ENCODE results near the gene SLC39A9.

DNA sequence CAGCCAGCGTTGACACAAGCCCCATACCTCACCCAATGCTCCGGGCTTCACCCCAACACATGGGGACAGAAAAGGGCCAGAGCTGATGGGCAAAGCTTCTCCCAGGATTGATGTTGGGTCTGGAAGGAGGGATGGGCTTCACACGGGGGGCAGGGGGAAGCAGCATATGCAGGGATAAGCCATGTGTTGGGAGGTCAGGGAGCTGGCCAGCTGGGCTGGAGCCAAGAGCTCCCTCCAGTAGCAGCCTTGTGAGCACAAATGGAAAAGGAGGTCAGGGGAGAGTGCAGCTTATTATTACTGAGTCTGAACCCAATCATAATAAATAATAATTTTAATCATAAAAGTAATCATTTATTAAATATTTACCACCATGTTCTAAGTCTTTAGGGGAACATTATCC is 95.3 kb downstream of the SLC39A9 start:
- no peak for TF ChIP-seq EZH2phosphoT487 (IDR thresholded peaks at IDR 0.05; ENCODE audit: insufficient read depth, low read depth)
- TF ChIP-seq EZH2 (IDR thresholded peaks at IDR 0.05; ENCODE audit: insufficient read depth, poor library complexity, severe bottlenecking): no peak
